ENCODE data around the gene RHOG.

DNA sequence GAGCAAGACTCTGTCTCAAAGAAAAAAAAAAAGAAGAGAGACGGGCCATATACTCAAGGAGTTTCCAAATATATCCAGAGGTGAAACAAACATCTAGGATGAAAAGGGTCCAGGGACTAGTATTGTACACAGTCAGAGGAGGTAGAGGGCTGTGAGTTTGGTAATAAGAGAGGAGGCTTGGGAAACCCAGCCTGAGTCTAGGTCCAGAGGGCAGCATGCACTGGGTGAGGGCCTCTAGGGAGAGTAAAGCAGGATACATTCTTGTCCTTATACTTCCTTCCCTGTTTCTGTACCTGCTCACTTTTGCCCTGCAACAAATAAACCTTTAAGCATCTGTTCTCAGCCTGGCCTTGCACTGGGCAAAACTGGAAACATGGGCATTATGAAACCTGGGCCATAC lies 46.2 kb upstream of the RHOG start:
- TF ChIP-seq, protein P1, sequence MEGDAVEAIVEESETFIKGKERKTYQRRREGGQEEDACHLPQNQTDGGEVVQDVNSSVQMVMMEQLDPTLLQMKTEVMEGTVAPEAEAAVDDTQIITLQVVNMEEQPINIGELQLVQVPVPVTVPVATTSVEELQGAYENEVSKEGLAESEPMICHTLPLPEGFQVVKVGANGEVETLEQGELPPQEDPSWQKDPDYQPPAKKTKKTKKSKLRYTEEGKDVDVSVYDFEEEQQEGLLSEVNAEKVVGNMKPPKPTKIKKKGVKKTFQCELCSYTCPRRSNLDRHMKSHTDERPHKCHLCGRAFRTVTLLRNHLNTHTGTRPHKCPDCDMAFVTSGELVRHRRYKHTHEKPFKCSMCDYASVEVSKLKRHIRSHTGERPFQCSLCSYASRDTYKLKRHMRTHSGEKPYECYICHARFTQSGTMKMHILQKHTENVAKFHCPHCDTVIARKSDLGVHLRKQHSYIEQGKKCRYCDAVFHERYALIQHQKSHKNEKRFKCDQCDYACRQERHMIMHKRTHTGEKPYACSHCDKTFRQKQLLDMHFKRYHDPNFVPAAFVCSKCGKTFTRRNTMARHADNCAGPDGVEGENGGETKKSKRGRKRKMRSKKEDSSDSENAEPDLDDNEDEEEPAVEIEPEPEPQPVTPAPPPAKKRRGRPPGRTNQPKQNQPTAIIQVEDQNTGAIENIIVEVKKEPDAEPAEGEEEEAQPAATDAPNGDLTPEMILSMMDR (IDR thresholded peaks at IDR 0.05): no peak
- no peak for TF ChIP-seq POLR2A (IDR thresholded peaks at IDR 0.05)
